Endothelial cell of hepatic sinusoid (primary cell): ENCODE measurements around the gene SINHCAF.

Source experiments
- in situ Hi-C: cut with HindIII; loops from 2 replicates; pipeline ENCODE4 v1.10.0; 2017; ENCODE audit warnings: low sequenced_read_pairs

SINHCAF gene, protein sequence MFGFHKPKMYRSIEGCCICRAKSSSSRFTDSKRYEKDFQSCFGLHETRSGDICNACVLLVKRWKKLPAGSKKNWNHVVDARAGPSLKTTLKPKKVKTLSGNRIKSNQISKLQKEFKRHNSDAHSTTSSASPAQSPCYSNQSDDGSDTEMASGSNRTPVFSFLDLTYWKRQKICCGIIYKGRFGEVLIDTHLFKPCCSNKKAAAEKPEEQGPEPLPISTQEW

GRCh38 chr12:31325877-31326631 is at the start of gene SINHCAF:
Gene SINHCAF, minus strand, starts transcription at chr12:31326150. Its CDS starts 27,946 bp downstream, at chr12:31298204.
- in situ Hi-C loops, result loop anchor here (5.0 kb wide), 1 partner anchor 36 kb away; no protein-coding TSS in a partner anchor

GRCh38 chr12:31375422-31375821 is 49.5 kb upstream of the SINHCAF start:
- in situ Hi-C loops, result loop anchor here (25.0 kb wide), 1 partner anchor 262 kb away; no protein-coding TSS in a partner anchor

DNA sequence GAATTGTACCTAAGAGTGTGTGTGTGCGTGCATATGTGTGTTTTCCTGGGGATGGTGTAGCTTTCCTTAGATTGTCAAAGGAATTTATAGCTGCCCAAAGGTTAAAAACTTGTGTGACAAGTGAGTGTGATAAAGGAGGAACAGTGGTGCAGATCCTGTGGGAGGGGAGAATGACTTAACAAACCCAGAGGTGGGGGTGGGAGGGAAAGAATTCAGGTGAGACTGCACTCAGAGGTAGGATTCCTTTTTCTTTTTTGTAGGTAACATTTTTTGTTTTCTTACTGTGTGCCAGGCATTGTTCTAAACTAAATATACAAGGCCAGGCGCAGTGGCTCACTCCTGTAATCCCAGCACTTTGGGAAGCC is 45.3 kb upstream of the SINHCAF start:
- in situ Hi-C loops, result no loop called here

DNA sequence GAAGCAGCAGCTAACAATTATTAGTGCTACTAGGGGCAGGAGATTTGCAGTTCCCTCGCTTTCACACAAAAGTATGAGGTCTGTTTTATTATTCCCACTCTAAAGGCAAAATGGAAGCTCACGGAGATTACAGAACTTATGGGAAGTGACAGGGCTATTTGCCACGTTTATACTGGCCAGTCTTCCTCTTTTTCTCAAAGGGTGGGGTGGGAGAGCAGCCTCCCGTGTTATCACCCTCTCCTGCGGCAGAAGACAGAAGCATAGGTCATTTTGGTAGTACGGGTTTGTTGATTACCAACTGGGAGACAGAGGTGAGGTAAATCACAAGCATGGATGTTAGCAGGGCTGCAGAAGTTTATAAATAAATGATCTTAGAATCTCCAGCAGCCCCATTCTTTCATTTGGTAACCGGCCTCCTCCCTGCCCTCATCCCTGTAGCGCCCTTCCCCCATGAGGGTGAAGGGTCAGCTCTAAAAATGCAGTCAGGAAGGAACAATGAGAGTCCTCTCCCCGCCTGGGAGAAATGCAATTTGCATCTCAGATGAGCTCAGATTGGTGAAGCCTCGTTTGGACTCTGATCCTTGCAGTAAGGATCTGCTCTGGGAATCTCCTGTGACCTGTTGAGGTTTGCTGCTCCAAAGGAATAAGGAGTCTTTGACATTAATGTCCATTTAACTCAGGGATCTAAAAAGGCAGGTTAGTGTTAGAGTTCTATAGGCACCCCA is 44.7 kb upstream of the SINHCAF start:
- in situ Hi-C loops, result no loop called here

GRCh38 chr12:31369712-31370521 is 44.0 kb upstream of the SINHCAF start:
- in situ Hi-C loops, result no loop called here

DNA sequence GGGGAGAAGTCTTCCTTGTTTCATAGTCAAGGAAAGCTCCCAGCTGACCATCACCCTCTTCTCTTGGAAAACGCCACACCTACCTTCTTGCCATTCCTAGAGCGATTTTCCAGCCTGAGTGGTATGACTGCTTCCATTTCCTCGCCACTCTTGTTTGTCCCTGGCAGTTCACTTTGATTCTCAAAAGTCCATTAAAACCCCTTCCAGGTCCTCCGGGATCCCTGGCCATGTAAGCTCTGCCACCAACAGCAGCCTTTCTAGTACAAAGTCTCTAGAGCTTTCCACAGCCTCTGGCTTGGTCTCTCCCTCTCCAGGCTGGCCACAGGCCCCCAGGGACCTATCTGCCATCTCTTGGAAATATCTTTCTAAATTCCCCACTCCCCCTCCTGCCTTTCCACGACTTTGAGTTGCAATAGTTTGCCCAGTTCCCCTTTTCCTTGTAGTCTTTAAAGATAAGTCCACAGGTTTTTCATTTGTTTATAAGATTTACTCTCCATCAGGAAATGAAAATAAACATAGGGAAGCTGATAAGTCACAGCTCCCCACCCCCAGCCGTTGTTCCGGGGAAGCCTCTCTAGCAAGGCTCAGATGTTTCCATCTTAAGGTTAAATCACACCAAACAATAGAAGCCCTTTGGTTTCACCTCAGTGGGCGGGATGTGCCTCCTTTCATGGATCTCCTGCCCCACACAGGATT is 42.9 kb upstream of the SINHCAF start:
- in situ Hi-C loops, result no loop called here

DNA sequence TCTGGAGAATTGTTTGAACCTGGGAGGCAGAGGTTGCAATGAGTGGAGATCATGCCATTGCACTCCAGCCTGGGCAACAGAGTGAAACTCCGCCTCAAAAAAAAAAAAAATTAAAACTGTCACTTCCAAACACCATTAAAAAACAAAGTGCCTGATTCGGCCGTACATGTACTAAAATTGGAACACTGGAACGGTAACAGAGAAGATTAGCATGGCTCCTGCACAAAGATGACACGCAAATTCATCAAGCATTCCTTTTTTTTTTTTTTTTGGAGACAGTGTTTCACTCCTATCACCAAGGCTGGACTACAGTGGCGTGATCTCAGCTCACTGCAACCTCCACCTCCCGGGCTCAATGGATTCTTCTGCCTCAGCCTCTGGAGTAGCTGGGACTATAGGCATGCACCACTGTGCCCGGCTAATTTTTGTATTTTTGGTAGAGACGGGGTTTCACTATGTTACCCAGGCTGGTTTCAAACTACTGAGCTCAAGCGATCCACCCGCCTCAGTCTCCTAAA is 40.2 kb upstream of the SINHCAF start:
- in situ Hi-C loops, result no loop called here

- in situ Hi-C loops, result loop anchor here (5.0 kb wide), 1 partner anchor 37 kb away; the partner anchor contains the start of gene SINHCAF
These were observed 37.9 kb upstream of the SINHCAF start for GRCh38 chr12:31363831-31364230.

- in situ Hi-C loops, result loop anchor here (5.0 kb wide), 1 partner anchor 36 kb away; the partner anchor contains the start of gene SINHCAF
These were observed 37.5 kb upstream of the SINHCAF start for GRCh38 chr12:31363416-31363809.

DNA sequence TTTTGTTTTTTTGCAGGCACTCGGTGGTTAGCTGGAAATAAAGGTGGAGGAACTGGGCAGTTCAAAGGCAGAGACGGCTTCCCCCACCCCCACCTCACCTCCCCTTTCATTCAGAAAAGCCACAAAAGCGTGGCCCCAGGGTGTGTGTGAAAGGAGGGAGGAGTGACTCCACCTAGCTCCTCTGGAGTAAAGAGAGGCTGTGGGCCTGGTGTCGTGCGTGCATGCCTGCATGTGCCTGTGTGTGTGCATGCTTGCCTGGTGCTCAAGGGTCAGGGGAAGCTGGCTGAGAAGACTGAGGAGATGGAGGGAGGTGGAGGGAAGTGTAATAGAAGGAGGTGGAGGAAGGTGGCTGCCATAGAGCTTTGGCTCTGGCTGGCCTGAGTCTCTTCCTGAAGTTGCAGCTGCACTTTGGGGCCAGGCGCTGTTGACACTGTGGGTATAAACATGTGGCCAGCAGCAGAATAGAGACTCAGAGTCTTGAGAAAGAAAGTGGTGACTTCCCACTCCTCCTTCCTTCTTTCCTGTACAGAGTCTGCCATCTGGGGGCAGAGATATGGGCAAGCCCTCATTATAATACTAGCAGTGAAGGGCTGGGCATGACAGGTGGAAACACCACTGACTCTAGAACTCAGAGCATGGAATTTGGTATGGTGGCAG is 36.9 kb upstream of the SINHCAF start:
- in situ Hi-C loops, result loop anchor here (5.0 kb wide), 1 partner anchor 36 kb away; the partner anchor contains the start of gene SINHCAF

GRCh38 chr12:31362115-31362758 is 36.3 kb upstream of the SINHCAF start:
- in situ Hi-C loops, result loop anchor here (5.0 kb wide), 1 partner anchor 35 kb away; the partner anchor contains the start of gene SINHCAF

DNA sequence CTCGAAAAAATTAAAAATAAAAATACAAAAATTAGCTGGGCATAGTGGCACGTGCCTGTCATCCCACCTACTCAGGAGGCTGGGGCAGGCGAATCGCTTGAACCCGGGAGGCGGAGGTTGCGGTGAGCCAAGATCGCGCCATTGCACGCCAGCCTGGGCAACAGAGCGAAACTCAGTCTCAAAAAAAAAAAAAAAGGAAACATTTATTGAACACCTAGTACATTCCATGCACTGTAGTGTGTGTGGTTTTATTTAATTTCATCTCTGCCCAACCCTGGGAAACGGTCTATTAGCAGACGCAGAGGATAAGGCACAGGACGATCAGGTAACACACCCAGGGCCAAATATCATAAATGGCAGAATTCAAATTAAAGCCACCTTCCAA is 35.8 kb upstream of the SINHCAF start:
- in situ Hi-C loops, result loop anchor here (5.0 kb wide), 1 partner anchor 34 kb away; the partner anchor contains the start of gene SINHCAF

GRCh38 chr12:31355747-31356107 is 29.8 kb upstream of the SINHCAF start:
- in situ Hi-C loops, result no loop called here

DNA sequence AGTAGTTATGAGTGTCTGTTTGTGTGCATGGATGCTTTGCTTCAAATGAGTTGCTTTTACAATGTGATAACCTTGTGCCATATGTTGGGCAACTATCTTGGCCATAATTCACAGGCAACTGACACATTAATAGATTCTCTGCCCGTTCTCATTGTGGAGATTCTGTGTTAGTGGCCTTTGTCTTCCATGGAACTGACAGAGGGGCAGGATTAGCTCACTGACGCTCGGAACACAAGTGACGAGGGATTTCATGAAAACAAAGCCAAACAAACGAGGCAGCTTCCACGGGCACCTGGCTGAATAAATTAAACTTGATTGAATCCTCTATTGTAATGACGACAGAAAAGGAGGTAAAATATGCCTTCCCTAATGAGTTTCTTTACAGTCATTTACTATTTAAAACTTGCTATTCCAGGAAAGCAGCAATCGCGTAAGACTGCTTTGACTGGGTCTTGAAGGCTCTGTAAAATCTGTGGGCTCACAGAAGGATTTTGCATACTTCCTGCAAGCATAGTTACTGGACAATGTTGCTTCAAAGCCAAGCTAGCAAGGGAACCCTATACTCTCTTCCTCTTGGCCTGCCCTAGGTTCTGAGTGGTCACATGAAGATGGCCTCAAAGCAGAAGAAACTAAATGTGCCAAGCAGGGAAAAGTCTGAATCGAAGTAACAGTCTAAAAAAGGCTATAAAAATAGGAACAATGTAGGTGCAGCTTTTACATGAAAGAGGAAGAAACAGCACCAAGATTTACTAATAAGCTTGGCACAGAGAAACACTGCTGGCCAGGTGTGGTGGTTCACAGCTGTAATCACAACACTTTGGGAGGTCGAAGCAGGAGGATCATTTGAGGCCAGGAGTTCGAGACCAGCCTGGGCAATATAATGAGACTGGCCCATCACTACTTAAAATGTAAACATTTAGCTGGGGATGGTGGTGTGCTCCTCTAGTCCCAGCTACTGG is 28.1 kb upstream of the SINHCAF start:
- in situ Hi-C loops, result no loop called here

GRCh38 chr12:31346267-31346666 is 20.3 kb upstream of the SINHCAF start:
- in situ Hi-C loops, result no loop called here

GRCh38 chr12:31343139-31343538 is 17.2 kb upstream of the SINHCAF start:
- in situ Hi-C loops, result no loop called here

DNA sequence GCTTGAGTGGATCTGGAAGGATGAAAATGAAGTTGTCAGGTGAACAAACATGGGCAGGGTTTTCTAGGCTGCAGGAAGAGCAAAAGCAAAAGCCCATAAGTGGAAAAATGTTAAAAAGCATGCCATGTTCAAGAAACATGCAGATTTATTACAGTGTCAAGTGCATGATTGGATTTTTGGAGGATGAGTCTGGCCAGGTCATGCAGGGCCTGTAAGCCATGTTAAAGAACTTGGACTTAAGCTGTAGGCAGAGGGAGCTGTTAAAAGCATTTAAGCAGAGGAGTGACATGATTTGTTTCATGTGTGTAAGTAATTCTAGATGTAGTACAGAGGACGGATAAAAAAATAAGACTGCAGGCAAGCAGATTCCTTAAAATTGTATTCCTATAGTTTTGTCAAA is 16.3 kb upstream of the SINHCAF start:
- in situ Hi-C loops, result no loop called here
